Type B pancreatic cell (in vitro differentiated cells): ENCODE results near the gene MFSD6. TPM values are rescaled to one million over a fixed set of nuclear protein-coding genes. Genes with fewer than 3 reads are reported as not detected.
"Not testable (repeated sequence)": the region's sequence is repeated elsewhere in the genome, so short reads cannot be mapped to it uniquely, and the experiment has no call there.

ENCODE experiments used
- DNase-seq: peaks from one replicate; pipeline ENCODE4 v3.0.0; 2021; ENCODE audit warnings: mixed read lengths; ENCODE audit not compliant: unreplicated experiment; ENCODE audit errors: extremely low spot score
- H3K27ac Mint-ChIP-seq: 2 replicates; pipeline ENCODE4 v1.8.0; 2021; ENCODE audit warnings: mild to moderate bottlenecking, mixed read lengths
- H3K27me3 Mint-ChIP-seq: 2 replicates; pipeline ENCODE4 v1.8.0; 2021; ENCODE audit warnings: mixed read lengths
- H3K36me3 Mint-ChIP-seq: 2 replicates; pipeline ENCODE4 v1.8.0; 2021; ENCODE audit warnings: mixed read lengths
- H3K4me1 Mint-ChIP-seq: one replicate; pipeline ENCODE4 v1.8.0; 2021; ENCODE audit warnings: mixed read lengths; ENCODE audit not compliant: unreplicated experiment
- H3K4me3 Mint-ChIP-seq: 2 replicates; pipeline ENCODE4 v1.8.0; 2021; ENCODE audit warnings: mild to moderate bottlenecking, mixed read lengths
- H3K9me3 Mint-ChIP-seq: 2 replicates; pipeline ENCODE4 v1.8.0; 2021; ENCODE audit warnings: mixed read lengths
- CTCF ChIP-seq: fragments of 200-600 bp; sonication (generic); conservative IDR thresholded peaks from 2 replicates; pipeline ENCODE4 v1.5.0; 2021; ENCODE audit warnings: antibody characterized with exemption, mild to moderate bottlenecking
- total RNA-seq: library from RNA; stranded (reverse); gene quantifications from 2 replicates; pipeline ENCODE4 v1.2.1, GENCODE V29; 2021; ENCODE audit warnings: low replicate concordance

Gene MFSD6
- total RNA-seq, 1 donor from 2014 or later = 15.2 TPM

GRCh38 chr2:190417045-190417842 is 9.1 kb downstream of the MFSD6 start:
- no peak overlapping the region for H3K4me3 Mint-ChIP-seq
- H3K36me3 Mint-ChIP-seq = no peaks in the 10 kb centered on the region
- no peak overlapping the region for H3K27ac Mint-ChIP-seq
- no peaks in the 10 kb centered on the region for H3K9me3 Mint-ChIP-seq
- DNase-seq = no peak
- H3K4me1 Mint-ChIP-seq = peaks cover 13% of the 10 kb centered on the region
- no peak for TF ChIP-seq CTCF
- no peaks in the 10 kb centered on the region for H3K27me3 Mint-ChIP-seq

- H3K36me3 Mint-ChIP-seq = no peaks in the 10 kb centered on the region
Observed at GRCh38 chr2:190418727-190419126, 10.6 kb downstream of the MFSD6 start.

GRCh38 chr2:190420801-190421200 is 12.6 kb downstream of the MFSD6 start:
- TF ChIP-seq CTCF = no peak
- no peak for DNase-seq
- peaks cover 10% of the 10 kb centered on the region for H3K4me1 Mint-ChIP-seq

More at GRCh38 chr2:190418727-190419126, 10.6 kb downstream of the MFSD6 start:
- H3K4me1 Mint-ChIP-seq = peaks cover 13% of the 10 kb centered on the region
- no peaks in the 10 kb centered on the region for H3K9me3 Mint-ChIP-seq
- H3K27ac Mint-ChIP-seq = no peak overlapping the region
- no peak overlapping the region for H3K4me3 Mint-ChIP-seq
- TF ChIP-seq CTCF = no peak
- no peaks in the 10 kb centered on the region for H3K27me3 Mint-ChIP-seq
- DNase-seq = no peak

GRCh38 chr2:190425221-190425866 is 17.2 kb downstream of the MFSD6 start:
- no peak overlapping the region for H3K27ac Mint-ChIP-seq
- no peaks in the 10 kb centered on the region for H3K36me3 Mint-ChIP-seq
- no peak for TF ChIP-seq CTCF
- DNase-seq = no peak
- H3K4me3 Mint-ChIP-seq = no peak overlapping the region
- no peaks in the 10 kb centered on the region for H3K4me1 Mint-ChIP-seq
- no peaks in the 10 kb centered on the region for H3K27me3 Mint-ChIP-seq
- peaks cover 4% of the 10 kb centered on the region for H3K9me3 Mint-ChIP-seq

More at GRCh38 chr2:190420801-190421200, 12.6 kb downstream of the MFSD6 start:
- no peaks in the 10 kb centered on the region for H3K36me3 Mint-ChIP-seq
- no peak overlapping the region for H3K27ac Mint-ChIP-seq
- H3K27me3 Mint-ChIP-seq = no peaks in the 10 kb centered on the region
- no peaks in the 10 kb centered on the region for H3K9me3 Mint-ChIP-seq
- no peak overlapping the region for H3K4me3 Mint-ChIP-seq

GRCh38 chr2:190425883-190426658 is 17.9 kb downstream of the MFSD6 start:
- Mint-ChIP-seq H3K4me1 (no peaks in the 10 kb centered on the region), H3K4me3 (no peak overlapping the region), H3K27me3 (no peaks in the 10 kb centered on the region), H3K36me3 (no peaks in the 10 kb centered on the region), H3K9me3 (peaks cover 4% of the 10 kb centered on the region), H3K27ac (no peak overlapping the region)
- DNase-seq = no peak
- no peak for TF ChIP-seq CTCF

GRCh38 chr2:190430866-190431265 is 22.7 kb downstream of the MFSD6 start:
- not testable (repeated sequence) for DNase-seq, H3K4me1 Mint-ChIP-seq, H3K27me3 Mint-ChIP-seq, H3K27ac Mint-ChIP-seq, H3K4me3 Mint-ChIP-seq, H3K9me3 Mint-ChIP-seq, H3K36me3 Mint-ChIP-seq
